ENCODE data around the gene ZFHX3. TPM values are rescaled to one million over a fixed set of nuclear protein-coding genes. Genes with fewer than 3 reads are reported as not detected.

ZFHX3 gene
- total RNA-seq, 1 donor from 2014 or later = 44.6 TPM

- intact Hi-C loops (cut with DNase I) = no loop called here
- no peak for DNase-seq (ENCODE audit: low spot score)
- no peak for ATAC-seq
Observed at GRCh38 chr16:72948238-72948829, 99.6 kb downstream of the ZFHX3 start.

DNA sequence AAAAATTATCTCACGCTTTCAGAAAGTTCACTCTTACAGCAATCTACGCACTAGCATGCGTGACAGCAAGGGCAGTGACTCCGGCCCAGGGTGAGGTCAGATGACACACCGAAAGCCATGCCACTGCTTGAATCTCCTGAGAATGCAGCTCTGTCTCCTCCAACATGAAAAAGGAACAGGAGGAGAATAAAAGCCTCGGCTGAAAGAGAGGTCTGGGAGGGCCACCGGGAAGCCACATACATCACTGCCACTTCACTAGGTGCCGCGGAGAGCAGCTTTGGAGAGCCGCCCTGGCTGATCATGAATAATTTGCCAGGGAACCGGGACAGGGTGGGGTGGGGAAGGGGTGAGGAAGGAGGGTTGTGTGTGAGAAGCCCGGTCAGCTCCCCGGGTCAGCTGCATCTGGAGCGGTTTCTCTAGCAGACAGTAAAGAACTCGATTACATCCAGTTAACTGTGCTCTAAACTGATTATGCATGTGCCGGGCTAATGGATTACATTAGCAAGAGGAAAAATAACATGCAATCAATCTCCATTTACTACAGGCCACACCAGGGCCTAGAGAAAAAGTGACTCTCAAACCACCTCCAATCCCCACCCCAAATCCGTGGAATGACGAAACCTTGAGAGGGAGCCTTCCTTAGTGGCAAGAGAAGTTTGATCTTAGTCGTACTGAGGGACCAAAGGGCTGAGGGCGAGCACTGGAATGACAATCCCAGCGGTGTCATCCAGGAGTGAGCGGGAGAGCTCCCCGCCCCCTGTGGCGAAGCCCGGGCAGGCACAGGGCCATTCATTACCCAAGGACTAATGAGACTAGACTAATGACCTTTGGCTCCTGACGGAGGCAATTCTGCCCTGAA is 100.3 kb downstream of the ZFHX3 start:
- intact Hi-C loops (cut with DNase I) = no loop called here
- ATAC-seq (no peak), DNase-seq (ENCODE audit: low spot score) (no peak)

DNA sequence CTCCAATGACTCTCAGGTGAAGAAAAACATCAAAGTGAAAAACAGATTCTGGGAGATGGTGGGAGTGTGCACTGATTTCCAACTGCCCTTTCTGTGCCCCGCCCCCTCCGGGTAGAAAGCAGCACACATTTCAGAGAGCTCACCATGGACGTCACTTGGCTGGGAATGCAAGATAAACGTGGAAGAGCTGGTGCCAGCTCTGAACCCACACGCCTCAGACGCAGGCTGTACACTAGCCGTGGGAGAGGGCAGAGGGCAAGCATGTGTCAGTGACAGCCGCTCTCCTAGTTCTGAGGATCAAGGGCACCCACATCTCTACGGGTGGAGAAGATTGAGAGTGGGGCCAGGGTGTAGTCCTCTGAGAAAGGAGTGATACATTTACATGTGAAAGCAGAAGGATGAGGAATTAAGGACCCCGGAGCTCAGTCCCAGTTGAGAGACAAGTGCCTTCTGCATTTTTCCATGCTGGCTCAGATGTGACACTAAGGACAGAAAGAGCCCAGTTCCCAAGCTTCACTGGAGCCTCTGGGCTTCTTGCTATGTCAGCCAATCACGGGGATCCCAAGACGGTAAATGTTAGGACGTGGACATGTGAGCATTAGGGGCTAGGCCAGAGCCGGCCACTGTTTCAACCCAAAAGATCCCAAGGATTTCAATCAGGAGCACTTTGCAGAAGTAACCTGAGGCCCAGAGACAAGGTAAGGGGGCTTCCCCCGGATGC is 101.3 kb downstream of the ZFHX3 start:
- peak; percentile 80 for ATAC-seq
- intact Hi-C loops (cut with DNase I) = no loop called here
- DNase-seq (ENCODE audit: low spot score) = no peak

DNA sequence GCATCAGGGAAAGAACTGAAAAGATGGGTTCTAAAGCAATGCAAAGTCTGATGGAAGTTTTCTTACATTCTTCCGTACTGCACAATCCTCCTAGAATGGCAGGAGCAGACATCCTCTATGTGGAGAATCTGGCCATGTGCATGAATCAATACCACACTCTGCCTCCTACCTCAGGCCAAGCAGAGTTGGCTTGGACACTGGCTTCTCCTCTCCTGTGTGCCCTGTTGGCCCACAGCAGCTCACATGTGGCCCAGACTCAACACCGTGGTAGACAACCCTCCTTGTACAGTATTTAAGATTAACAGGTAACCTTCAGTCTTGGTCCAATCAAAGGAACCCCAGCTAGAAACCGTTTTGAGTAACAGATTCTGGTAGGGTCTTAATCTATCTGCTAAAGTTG is 101.9 kb downstream of the ZFHX3 start:
- DNase-seq (ENCODE audit: low spot score) (no peak), ATAC-seq (no peak)
- intact Hi-C loops (cut with DNase I) = no loop called here

GRCh38 chr16:72945611-72946010 is 102.3 kb downstream of the ZFHX3 start:
- intact Hi-C loops (cut with DNase I) = no loop called here
- no peak for ATAC-seq
- DNase-seq (ENCODE audit: low spot score) = no peak

DNA sequence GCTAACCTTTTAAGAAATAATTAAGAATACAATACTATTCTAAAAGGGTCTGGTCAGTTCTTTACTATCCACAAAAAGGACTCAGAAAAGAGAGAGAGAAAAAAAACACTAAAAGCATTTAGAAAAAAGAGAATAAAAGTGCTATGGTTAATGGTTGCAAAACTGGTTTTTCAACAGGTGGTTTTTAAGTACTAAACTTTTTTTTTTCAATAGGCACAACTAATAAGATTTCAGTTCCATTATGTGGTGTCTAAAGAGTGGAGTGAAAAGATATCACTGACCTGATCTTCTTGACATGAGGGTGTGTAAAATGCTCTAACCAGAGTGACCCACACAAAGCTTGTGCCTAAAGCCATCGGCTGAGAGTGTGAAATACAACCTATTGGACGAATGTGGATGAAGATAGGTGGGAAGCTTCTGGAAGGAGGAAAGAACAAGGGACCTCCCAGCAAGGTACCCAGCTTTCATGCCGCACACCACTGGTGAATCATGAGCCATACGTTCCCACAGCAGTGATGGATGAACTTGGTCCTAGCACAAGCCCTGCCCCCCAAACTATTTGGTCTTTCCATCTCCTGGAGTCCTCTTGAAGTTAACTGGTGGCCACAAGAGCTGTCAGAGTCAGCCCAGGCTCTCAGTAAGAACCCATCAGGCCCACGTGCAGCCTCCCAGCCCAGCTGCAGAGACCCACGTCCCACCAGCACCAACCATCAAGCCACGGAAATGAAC is 103.0 kb downstream of the ZFHX3 start:
- no peak for DNase-seq (ENCODE audit: low spot score)
- no peak for ATAC-seq
- intact Hi-C loops (cut with DNase I) = no loop called here

DNA sequence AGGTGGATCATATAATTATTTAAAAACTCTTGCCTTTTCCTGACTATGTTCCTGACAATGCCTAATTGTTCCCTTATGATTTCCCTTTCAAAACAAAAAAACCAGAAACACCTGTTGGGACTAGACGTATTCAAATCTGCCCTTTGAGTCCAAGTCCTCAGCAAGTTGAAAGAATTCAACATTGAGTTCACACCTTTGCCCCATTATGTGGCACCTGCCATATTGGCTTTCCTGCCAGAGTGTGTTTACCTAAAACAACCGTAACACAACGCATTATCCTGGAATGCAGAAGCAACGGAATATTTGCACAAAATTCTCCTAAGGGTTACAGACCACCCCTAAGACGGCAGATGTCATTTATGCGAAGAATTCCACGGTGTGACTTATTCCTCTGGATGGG is 105.9 kb downstream of the ZFHX3 start:
- ATAC-seq (no peak), DNase-seq (ENCODE audit: low spot score) (no peak)
- intact Hi-C loops (cut with DNase I) = no loop called here

DNA sequence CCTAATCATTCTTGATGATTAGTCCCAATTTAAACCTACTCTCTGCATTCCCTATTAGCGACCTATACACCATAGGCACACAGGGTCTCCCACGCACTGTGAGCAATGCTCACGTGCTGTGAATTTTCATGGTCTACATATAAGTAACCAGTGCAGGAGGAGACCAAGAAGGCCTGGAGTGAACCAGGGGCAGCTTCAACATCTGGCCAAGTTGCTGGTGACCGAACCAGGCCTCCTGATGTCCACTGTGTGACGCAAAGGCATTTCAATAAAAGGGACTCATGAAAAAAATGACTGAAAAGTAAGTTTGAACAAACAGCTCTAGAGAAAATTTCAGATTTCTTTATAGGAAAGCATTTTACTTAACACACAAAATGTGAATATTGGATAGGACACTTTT is 107.0 kb downstream of the ZFHX3 start:
- no peak for ATAC-seq
- intact Hi-C loops (cut with DNase I) = no loop called here
- DNase-seq (ENCODE audit: low spot score) = no peak

GRCh38 chr16:72939247-72939646 is 108.7 kb downstream of the ZFHX3 start:
- ATAC-seq = peak; percentile 73
- DNase-seq (ENCODE audit: low spot score) = no peak
- intact Hi-C loops (cut with DNase I) = no loop called here

DNA sequence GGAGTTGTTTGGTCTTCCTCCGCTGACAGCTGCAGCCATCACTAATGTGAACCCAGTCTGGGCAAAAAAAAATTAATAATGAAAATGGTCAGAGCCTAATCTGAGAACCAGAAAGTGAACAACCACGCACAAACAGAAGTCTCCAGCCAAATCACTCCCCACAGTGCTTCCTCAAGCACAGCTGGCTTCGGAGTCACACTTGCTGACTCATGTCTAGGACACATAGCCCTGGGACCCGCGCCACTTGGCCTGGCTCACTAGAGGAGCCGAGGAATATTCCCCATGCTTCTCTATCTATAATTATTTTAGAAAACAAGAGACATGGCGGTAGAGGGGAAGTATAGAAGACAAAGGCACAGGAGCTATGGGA is 109.1 kb downstream of the ZFHX3 start:
- DNase-seq (ENCODE audit: low spot score) = peak; percentile 87
- peak; percentile 94 for ATAC-seq
- intact Hi-C loops (cut with DNase I) = no loop called here

DNA sequence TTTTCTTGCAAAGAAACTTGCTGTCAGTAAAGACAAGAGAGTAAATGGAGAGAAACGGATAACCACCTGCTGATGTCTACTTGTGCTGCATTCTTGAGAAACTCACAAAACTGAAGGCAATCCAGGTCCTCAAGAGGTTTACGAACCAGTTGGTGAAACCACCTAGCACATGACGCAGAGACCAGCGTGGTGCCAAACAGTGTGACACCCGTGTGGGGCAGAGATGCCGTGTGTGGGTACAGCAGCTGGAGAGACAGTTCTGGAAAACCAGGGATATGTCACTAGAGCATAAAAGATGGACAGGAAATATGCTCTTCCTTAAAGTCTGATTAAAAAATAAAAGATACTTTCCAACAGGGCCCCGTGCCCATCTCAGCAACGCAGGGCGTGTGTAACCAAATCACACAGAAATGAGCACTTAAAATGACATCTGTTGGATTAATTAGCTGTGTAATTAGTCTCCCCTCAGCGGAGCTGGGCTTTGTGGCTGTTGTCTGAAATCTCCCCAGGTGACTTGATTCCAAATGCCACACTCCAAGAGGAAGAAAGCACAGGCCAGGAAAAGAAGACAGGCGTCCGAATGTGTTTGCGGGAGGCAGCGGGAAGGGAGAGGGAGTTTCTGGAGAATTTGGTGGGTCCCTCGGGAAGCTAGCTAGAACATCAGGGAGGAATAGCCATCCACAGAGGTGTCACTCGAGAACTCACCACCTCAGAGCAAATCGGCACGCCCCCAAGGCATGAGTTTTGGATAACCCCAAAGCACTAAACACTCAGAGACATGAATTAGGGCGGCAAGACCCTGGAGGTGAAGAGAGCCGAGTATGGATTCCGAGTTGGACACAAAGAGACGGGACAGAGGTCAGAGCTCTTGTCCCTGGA is 109.8 kb downstream of the ZFHX3 start:
- DNase-seq (ENCODE audit: low spot score) = no peak
- intact Hi-C loops (cut with DNase I) = no loop called here
- no peak for ATAC-seq

- ATAC-seq (no peak), DNase-seq (ENCODE audit: low spot score) (no peak)
- intact Hi-C loops (cut with DNase I) = no loop called here
Observed at GRCh38 chr16:72937360-72937759, 110.6 kb downstream of the ZFHX3 start.

- intact Hi-C loops (cut with DNase I) = no loop called here
- DNase-seq (ENCODE audit: low spot score) (no peak), ATAC-seq (no peak)
Observed at GRCh38 chr16:72936408-72936807, 111.5 kb downstream of the ZFHX3 start.

GRCh38 chr16:72935896-72936295 is 112.0 kb downstream of the ZFHX3 start:
- intact Hi-C loops (cut with DNase I) = no loop called here
- no peak for DNase-seq (ENCODE audit: low spot score)
- ATAC-seq = peak; percentile 51

DNA sequence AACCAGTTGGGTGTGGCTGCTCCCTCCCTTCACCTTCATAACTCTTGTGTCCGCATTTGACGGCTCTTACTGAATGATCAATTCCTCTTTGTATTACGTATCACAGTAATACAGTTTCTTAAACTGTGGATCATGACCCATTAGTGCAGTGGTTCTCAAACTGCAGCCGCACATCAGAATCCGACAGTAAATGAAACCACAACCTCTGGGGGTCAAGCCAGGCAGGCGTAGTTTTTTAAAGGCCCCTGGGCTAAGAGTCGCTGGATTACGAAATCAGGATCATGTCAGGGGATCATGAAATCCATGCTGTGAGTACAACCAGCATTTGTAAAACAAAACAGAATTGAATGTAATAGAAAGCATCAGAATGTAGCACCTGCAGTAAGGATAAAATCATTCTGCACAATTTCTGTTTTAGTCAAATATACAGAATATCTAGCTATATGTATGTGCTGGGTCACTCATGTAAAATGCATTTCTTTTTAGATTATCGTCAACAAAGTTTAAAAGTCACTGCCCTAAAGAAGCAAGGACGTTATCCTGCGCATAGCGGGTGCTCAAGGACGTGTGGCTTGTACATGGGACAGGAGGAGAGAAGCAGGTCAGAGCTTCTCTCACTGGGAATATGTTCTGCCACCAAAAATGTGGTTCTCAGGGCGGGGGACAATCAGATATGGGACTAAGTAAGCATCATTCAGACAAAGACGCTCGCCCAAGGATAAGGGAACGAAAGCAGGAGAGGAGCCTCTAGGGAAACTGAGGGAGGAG is 113.1 kb downstream of the ZFHX3 start:
- intact Hi-C loops (cut with DNase I) = no loop called here
- peak; percentile 66 for ATAC-seq
- no peak for DNase-seq (ENCODE audit: low spot score)

GRCh38 chr16:72932677-72933335 is 115.1 kb downstream of the ZFHX3 start:
- no peak for DNase-seq (ENCODE audit: low spot score)
- ATAC-seq = no peak
- intact Hi-C loops (cut with DNase I) = no loop called here

DNA sequence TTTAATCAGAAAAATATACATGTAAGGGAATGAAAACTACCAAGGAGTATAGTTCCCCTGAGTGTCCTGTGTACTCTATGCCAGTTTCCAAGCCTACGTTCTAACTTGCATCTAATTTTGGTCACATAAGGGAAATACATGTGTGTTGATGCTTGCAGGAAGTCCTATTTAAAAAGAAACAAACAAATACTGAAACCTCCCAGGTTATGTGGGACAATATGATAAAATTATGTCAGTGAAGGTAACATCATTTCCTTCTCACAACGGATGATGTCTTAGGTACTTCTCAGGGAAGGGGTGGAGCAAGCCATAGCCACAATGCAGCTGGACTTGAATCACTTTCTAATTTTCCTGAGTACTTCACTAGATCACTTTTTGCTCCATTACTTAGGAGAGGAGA is 115.9 kb downstream of the ZFHX3 start:
- DNase-seq (ENCODE audit: low spot score) = no peak
- ATAC-seq = no peak
- intact Hi-C loops (cut with DNase I) = no loop called here

Measured in sciatic nerve (tissue), 2 donors.